Thyroid gland (tissue), 4 donors: Measurements from ENCODE around the gene NTN1.

Experiments
- POLR2A ChIP-seq, 2 donors: fragments of 450-650 bp; IDR thresholded peaks; one replicate each; pipeline ENCODE4 v1.6.1; 2017; ENCODE audit warnings: antibody characterized with exemption in 2 of 2, mild to moderate bottlenecking in 2 of 2, moderate library complexity in 1 of 2
- TF ChIP-seq, protein P1 (sequence below), 6 experiments: fragments of 200-600 bp in 3 of 6; fragments of 450-650 bp in 3 of 6; sonication (generic) in 3 of 6; IDR thresholded peaks; one replicate each; pipeline ENCODE4 v1.5.1; 2016 to 2019; ENCODE audit warnings: antibody characterized with exemption in 6 of 6, mild to moderate bottlenecking in 2 of 6, inconsistent platforms in 1 of 6, moderate library complexity in 1 of 6

DNA sequence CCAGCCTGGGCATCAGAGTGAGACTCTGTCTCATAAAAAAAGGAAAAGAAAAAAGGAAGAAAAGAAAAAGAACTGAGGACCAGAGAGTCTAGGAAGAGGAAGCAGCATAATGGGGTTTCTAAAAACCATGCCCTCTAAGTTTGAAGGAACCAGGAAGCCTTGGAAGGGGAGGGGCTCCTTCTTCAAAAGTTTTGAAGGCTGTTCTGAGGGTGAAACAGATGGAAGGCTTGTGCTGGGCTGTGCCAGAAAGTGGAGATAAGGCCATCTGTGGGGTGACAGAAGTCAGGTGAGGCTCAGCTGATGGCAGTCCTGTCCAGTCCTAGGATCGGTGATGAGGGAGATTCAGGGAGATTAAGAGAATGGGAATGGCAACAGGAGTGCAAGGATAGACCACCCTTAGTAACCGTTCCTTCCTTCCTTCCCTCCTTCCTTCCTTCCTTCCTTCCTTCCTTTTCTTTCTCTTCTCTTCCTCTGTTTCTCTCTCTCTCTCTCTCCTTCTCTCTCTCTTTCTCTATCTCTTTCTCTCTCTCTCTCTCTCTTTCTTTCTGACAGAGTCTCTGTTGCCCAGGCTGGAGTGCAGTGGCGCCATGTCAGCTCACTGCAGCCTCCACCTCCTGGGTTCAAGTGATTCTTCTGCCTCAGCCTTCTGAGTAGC, 182.6 kb downstream of the NTN1 start:
- TF ChIP-seq, protein P1, sequence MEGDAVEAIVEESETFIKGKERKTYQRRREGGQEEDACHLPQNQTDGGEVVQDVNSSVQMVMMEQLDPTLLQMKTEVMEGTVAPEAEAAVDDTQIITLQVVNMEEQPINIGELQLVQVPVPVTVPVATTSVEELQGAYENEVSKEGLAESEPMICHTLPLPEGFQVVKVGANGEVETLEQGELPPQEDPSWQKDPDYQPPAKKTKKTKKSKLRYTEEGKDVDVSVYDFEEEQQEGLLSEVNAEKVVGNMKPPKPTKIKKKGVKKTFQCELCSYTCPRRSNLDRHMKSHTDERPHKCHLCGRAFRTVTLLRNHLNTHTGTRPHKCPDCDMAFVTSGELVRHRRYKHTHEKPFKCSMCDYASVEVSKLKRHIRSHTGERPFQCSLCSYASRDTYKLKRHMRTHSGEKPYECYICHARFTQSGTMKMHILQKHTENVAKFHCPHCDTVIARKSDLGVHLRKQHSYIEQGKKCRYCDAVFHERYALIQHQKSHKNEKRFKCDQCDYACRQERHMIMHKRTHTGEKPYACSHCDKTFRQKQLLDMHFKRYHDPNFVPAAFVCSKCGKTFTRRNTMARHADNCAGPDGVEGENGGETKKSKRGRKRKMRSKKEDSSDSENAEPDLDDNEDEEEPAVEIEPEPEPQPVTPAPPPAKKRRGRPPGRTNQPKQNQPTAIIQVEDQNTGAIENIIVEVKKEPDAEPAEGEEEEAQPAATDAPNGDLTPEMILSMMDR (IDR thresholded peaks at IDR 0.05), result no peak
- no peak for TF ChIP-seq POLR2A (IDR thresholded peaks at IDR 0.05)
